Measurements from ENCODE around the gene SPINK9.

Gene SPINK9

DNA sequence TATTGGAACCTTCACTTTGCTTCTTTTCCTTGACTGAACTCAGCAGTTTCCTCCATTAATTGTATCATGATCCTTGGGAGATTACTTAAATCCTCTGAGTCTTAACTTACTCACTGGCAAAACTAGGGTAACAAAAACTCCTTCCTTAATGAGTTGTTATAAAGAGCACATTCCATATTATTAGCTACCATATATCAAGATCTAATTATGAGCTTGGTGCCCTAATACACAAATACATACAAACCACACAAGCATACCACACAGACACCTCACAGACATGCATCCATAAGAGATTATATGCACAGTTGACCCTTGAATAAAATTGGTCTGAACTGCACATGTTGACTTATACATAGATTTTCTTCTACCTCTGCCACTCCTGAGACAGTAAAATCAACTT lies 25.6 kb upstream of the SPINK9 start:
- no peak for TF ChIP-seq TAF1 (IDR thresholded peaks at IDR 0.05; ENCODE audit: borderline replicate concordance, insufficient read depth, low read length)
- TF ChIP-seq, protein P1, sequence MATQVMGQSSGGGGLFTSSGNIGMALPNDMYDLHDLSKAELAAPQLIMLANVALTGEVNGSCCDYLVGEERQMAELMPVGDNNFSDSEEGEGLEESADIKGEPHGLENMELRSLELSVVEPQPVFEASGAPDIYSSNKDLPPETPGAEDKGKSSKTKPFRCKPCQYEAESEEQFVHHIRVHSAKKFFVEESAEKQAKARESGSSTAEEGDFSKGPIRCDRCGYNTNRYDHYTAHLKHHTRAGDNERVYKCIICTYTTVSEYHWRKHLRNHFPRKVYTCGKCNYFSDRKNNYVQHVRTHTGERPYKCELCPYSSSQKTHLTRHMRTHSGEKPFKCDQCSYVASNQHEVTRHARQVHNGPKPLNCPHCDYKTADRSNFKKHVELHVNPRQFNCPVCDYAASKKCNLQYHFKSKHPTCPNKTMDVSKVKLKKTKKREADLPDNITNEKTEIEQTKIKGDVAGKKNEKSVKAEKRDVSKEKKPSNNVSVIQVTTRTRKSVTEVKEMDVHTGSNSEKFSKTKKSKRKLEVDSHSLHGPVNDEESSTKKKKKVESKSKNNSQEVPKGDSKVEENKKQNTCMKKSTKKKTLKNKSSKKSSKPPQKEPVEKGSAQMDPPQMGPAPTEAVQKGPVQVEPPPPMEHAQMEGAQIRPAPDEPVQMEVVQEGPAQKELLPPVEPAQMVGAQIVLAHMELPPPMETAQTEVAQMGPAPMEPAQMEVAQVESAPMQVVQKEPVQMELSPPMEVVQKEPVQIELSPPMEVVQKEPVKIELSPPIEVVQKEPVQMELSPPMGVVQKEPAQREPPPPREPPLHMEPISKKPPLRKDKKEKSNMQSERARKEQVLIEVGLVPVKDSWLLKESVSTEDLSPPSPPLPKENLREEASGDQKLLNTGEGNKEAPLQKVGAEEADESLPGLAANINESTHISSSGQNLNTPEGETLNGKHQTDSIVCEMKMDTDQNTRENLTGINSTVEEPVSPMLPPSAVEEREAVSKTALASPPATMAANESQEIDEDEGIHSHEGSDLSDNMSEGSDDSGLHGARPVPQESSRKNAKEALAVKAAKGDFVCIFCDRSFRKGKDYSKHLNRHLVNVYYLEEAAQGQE (IDR thresholded peaks at IDR 0.05; ENCODE audit: insufficient read depth in 1 of 2, low read depth in 2 of 2, low read length in 2 of 2): no peak
- TF ChIP-seq POLR2AphosphoS5 (IDR thresholded peaks at IDR 0.05; ENCODE audit: low read depth, low read length): no peak
- TF ChIP-seq FOXP2 (optimal IDR thresholded peaks at IDR 0.05; ENCODE audit: borderline replicate concordance, extremely low read depth, extremely low read length, insufficient read depth): no peak
- TF ChIP-seq SIN3A (IDR thresholded peaks at IDR 0.05; ENCODE audit: borderline replicate concordance, insufficient read depth, low read length): no peak

- TF ChIP-seq FOXP2 (optimal IDR thresholded peaks at IDR 0.05; ENCODE audit: borderline replicate concordance, extremely low read depth, extremely low read length, insufficient read depth): no peak
- TF ChIP-seq POLR2AphosphoS5 (IDR thresholded peaks at IDR 0.05; ENCODE audit: low read depth, low read length): no peak
- no peak for TF ChIP-seq TAF1 (IDR thresholded peaks at IDR 0.05; ENCODE audit: borderline replicate concordance, insufficient read depth, low read length)
- no peak for TF ChIP-seq SIN3A (IDR thresholded peaks at IDR 0.05; ENCODE audit: borderline replicate concordance, insufficient read depth, low read length)
- TF ChIP-seq, protein P1 (IDR thresholded peaks at IDR 0.05; ENCODE audit: insufficient read depth in 1 of 2, low read depth in 2 of 2, low read length in 2 of 2): no peak
These were observed 23.9 kb upstream of the SPINK9 start for GRCh38 chr5:148311484-148311883.

- TF ChIP-seq FOXP2 (optimal IDR thresholded peaks at IDR 0.05; ENCODE audit: borderline replicate concordance, extremely low read depth, extremely low read length, insufficient read depth) (no peak), POLR2AphosphoS5 (IDR thresholded peaks at IDR 0.05; ENCODE audit: low read depth, low read length) (no peak), TAF1 (IDR thresholded peaks at IDR 0.05; ENCODE audit: borderline replicate concordance, insufficient read depth, low read length) (no peak), SIN3A (IDR thresholded peaks at IDR 0.05; ENCODE audit: borderline replicate concordance, insufficient read depth, low read length) (no peak)
- TF ChIP-seq, protein P1 (IDR thresholded peaks at IDR 0.05; ENCODE audit: insufficient read depth in 1 of 2, low read depth in 2 of 2, low read length in 2 of 2): no peak
These were observed 23.2 kb upstream of the SPINK9 start, which contains the start of gene SPINK7 for GRCh38 chr5:148312153-148312552. Gene SPINK7, plus strand, starts transcription at chr5:148312423. Its CDS starts 61 bp downstream, at chr5:148312484.

DNA sequence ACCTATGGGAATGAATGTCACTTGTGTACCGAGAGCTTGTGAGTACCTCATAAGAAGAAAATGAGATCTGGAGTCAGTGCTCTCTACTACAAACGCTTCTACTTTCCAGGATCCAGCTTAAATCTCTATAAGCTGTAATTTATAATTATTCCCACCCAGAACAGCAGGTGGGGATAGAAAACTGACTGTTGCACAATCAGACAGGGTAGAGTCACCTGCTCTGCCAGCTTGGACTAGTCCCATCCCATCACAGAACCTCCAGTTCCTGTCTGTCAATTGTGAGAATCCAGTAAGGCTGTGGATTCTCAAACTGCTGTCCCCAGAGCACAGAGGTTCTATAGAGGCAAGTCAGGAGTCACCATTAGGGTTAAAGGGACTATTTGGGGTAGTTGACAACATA lies 21.2 kb upstream of the SPINK9 start:
- TF ChIP-seq FOXP2 (optimal IDR thresholded peaks at IDR 0.05; ENCODE audit: borderline replicate concordance, extremely low read depth, extremely low read length, insufficient read depth) (no peak), TAF1 (IDR thresholded peaks at IDR 0.05; ENCODE audit: borderline replicate concordance, insufficient read depth, low read length) (no peak), POLR2AphosphoS5 (IDR thresholded peaks at IDR 0.05; ENCODE audit: low read depth, low read length) (no peak), SIN3A (IDR thresholded peaks at IDR 0.05; ENCODE audit: borderline replicate concordance, insufficient read depth, low read length) (no peak)
- TF ChIP-seq, protein P1 (IDR thresholded peaks at IDR 0.05; ENCODE audit: insufficient read depth in 1 of 2, low read depth in 2 of 2, low read length in 2 of 2): no peak

DNA sequence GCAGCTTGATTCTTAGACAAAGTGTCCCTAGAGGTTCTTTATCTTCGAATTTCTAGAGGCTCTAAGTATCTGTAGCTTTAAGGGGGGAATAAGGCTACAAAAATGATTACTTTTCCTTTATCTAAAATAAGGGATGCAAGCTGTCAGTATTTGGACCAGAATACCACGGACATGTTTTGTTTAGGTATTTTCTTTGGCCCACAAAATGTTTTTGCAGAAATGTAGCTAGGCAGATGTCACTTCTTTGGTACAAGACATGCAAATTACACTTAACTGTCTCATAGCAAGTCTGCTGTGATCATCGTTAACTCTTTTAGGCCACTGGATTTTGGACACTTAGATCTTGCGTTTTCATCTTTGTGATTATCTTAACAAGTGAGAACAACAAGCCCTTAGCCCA lies 20.6 kb upstream of the SPINK9 start:
- TF ChIP-seq POLR2AphosphoS5 (IDR thresholded peaks at IDR 0.05; ENCODE audit: low read depth, low read length): no peak
- TF ChIP-seq TAF1 (IDR thresholded peaks at IDR 0.05; ENCODE audit: borderline replicate concordance, insufficient read depth, low read length): no peak
- no peak for TF ChIP-seq SIN3A (IDR thresholded peaks at IDR 0.05; ENCODE audit: borderline replicate concordance, insufficient read depth, low read length)
- TF ChIP-seq FOXP2 (optimal IDR thresholded peaks at IDR 0.05; ENCODE audit: borderline replicate concordance, extremely low read depth, extremely low read length, insufficient read depth): no peak
- TF ChIP-seq, protein P1 (IDR thresholded peaks at IDR 0.05; ENCODE audit: insufficient read depth in 1 of 2, low read depth in 2 of 2, low read length in 2 of 2): no peak
